ENCODE data around the gene SELENOF. TPM values are rescaled to one million over a fixed set of nuclear protein-coding genes. Genes with fewer than 3 reads are reported as not detected.

SELENOF gene
- total RNA-seq: 213 and 237 TPM in 2 replicates

GRCh38 chr1:86913896-86914600 is at the start of gene SELENOF:
Gene SELENOF, minus strand, starts transcription at chr1:86914126. Its CDS starts 15 bp downstream, at chr1:86914111.

GRCh38 chr1:86914601-86914997 is 673 bp upstream of the SELENOF start, which contains the start of gene HS2ST1:
Gene HS2ST1, plus strand, starts transcription at chr1:86914635.

Other genes with a start within 250 kb of the SELENOF start
- gene SH3GLB1, start 209.6 kb downstream of the SELENOF start, total RNA-seq: 62.8 and 96.1 TPM in 2 replicates
- gene HS2ST1, start 509 bp upstream of the SELENOF start, total RNA-seq: 24.4 and 27.0 TPM in 2 replicates